Measurements from ENCODE around the gene FLAD1. TPM values are rescaled to one million over a fixed set of nuclear protein-coding genes. Genes with fewer than 3 reads are reported as not detected.

FLAD1 gene
- total RNA-seq, 1 donor from 2014 or later: 69.0 TPM

GRCh38 chr1:154998201-154998780 lies 15.1 kb downstream of the FLAD1 start:
- ChIA-PET POLR2A (interaction anchor here (0.9 to 7.2 kb wide), 8 partner anchors 14 to 42 kb away, joined by 3 to 68 read pairs (median 18); partner anchors contain the start of genes CKS1B, FLAD1, PBXIP1 and PYGO2), CTCF (interaction anchor here (0.9 to 3.2 kb wide), 16 partner anchors 10 to 330 kb away, joined by 3 to 35 read pairs (median 4); partner anchors contain the start of genes ADAM15, CKS1B, FLAD1 and PBXIP1)
- no peak for TF ChIP-seq CTCF (IDR thresholded peaks at IDR 0.05)
- DNase-seq (no peak), ATAC-seq (ENCODE audit: low read depth) (no peak)
- Mint-ChIP-seq H3K9me3 (no peaks in the 10 kb centered on the region), H3K4me1 (peaks cover 21% of the 10 kb centered on the region), H3K4me3 (peak overlapping the region; percentile 58), H3K27ac (peak overlapping the region; percentile 87), H3K36me3 (ENCODE audit: low read depth) (peaks cover 6% of the 10 kb centered on the region), H3K27me3 (no peaks in the 10 kb centered on the region)
- intact Hi-C loops (cut with micrococcal nuclease): no loop called here

DNA sequence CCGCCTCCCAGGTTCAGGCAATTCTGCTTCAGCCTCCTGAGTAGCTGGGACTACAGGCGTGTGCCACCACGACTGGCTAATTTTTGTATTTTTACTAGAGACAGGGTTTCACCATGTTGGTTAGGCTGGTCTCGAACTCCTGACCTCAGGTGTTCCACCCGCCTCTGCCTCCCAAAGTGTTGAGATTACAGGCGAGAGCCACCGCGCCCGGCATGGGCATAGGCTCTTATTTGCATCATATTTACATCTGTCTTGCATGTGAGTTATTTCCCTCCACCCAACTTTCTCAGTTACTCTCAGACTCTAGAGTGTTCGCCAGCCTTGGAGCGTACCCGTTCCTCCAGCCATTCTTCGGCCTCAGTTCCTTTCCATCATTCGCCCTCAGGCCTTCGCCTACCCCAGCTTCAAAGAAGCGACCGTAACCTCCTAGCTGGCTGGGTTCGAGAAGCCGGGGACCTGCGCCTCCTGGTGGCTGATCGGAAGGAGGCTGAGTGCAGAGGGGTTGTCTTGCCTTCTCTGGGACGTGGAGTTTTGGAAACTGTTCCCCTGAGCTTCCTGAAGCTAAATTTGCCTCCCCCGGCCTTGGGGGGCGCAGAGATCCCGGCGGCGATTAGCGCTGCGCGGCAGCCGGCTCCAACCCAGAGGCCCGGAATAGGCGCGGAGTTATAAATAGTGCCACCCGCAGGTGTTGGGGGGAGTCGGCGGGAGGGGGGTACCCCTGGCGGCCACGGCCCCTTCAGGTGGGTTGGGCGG lies 15.8 kb downstream of the FLAD1 start:
- DNase-seq (peak; percentile 51), ATAC-seq (ENCODE audit: low read depth) (no peak)
- no peaks in the 10 kb centered on the region for H3K9me3 Mint-ChIP-seq
- ChIA-PET POLR2A (interaction anchor here (0.9 to 7.2 kb wide), 12 partner anchors 13 to 564 kb away, joined by 3 to 68 read pairs (median 7); partner anchors contain the start of genes ASH1L, CKS1B, FLAD1 and PBXIP1), CTCF (interaction anchor here (0.9 to 3.2 kb wide), 17 partner anchors 11 to 331 kb away, joined by 3 to 35 read pairs (median 4); partner anchors contain the start of genes ADAM15, CKS1B, FLAD1 and PBXIP1)
- H3K27me3 Mint-ChIP-seq: no peaks in the 10 kb centered on the region
- peak overlapping the region; percentile 81 for H3K4me3 Mint-ChIP-seq
- peak overlapping the region; percentile 87 for H3K27ac Mint-ChIP-seq
- intact Hi-C loops (cut with micrococcal nuclease): loop anchor here (1.0 kb wide), 2 partner anchors 38 to 62 kb away; partner anchors contain the start of gene PYGO2
- peaks cover 27% of the 10 kb centered on the region for H3K4me1 Mint-ChIP-seq
- H3K36me3 Mint-ChIP-seq (ENCODE audit: low read depth): peaks cover 6% of the 10 kb centered on the region
- TF ChIP-seq CTCF (IDR thresholded peaks at IDR 0.05): peak; percentile 50

GRCh38 chr1:154999571-155000410 lies 16.6 kb downstream of the FLAD1 start:
- Mint-ChIP-seq H3K9me3 (no peaks in the 10 kb centered on the region), H3K4me1 (peaks cover 33% of the 10 kb centered on the region), H3K4me3 (peak overlapping the region; percentile 94), H3K27ac (peak overlapping the region; percentile 86), H3K27me3 (no peaks in the 10 kb centered on the region), H3K36me3 (ENCODE audit: low read depth) (peaks cover 6% of the 10 kb centered on the region)
- no peak for TF ChIP-seq CTCF (IDR thresholded peaks at IDR 0.05)
- ATAC-seq (ENCODE audit: low read depth): no peak
- intact Hi-C loops (cut with micrococcal nuclease): loop anchor here (1.0 kb wide), 2 partner anchors 38 to 62 kb away; partner anchors contain the start of gene PYGO2
- DNase-seq: peak; percentile 41
- POLR2A ChIA-PET: interaction anchor here (0.9 to 7.2 kb wide), 16 partner anchors 12 to 563 kb away, joined by 3 to 68 read pairs (median 4); partner anchors contain the start of genes ASH1L, CKS1B, FLAD1 and KRTCAP2
- CTCF ChIA-PET: interaction anchor here (0.9 to 3.2 kb wide), 16 partner anchors 11 to 332 kb away, joined by 3 to 35 read pairs (median 4); partner anchors contain the start of genes ADAM15, CKS1B, FLAD1 and PBXIP1

DNA sequence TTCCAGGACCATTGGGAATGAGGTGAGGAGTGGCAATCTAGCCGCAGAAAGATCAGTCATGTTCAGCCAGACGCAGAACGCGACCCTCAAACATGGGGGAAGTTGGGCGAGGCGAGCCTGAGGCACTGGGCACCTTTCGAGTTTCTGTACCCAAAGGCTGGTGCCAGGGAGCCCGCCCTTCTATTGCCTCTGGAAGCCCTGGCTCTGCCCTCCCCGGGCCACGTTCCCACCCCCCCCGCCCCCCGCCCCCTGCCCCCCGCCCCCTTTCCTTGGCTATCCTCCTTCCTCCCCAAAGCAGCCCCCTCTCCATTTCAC lies 17.2 kb downstream of the FLAD1 start:
- CTCF ChIA-PET: interaction anchor here (1.6 to 3.2 kb wide), 7 partner anchors 16 to 48 kb away, joined by 3 to 35 read pairs (median 11); partner anchors contain the start of genes CKS1B, FLAD1 and PYGO2
- ATAC-seq (ENCODE audit: low read depth): no peak
- H3K4me1 Mint-ChIP-seq: peaks cover 39% of the 10 kb centered on the region
- no peak for DNase-seq
- TF ChIP-seq CTCF (IDR thresholded peaks at IDR 0.05): no peak
- peaks cover 6% of the 10 kb centered on the region for H3K36me3 Mint-ChIP-seq (ENCODE audit: low read depth)
- POLR2A ChIA-PET: interaction anchor here (1.0 to 7.2 kb wide), 11 partner anchors 12 to 173 kb away, joined by 3 to 68 read pairs (median 6); partner anchors contain the start of genes CKS1B, FLAD1, KRTCAP2 and PBXIP1
- H3K27ac Mint-ChIP-seq: peak overlapping the region; percentile 86
- intact Hi-C loops (cut with micrococcal nuclease): no loop called here
- no peaks in the 10 kb centered on the region for H3K9me3 Mint-ChIP-seq
- H3K4me3 Mint-ChIP-seq: peak overlapping the region; percentile 94
- no peaks in the 10 kb centered on the region for H3K27me3 Mint-ChIP-seq

Measured in activated B cell treated with CpG ODN at 0.5 μM for 24 hours (primary cell).